K562 (cell line): ENCODE data around the gene LONRF2. TPM values are rescaled to one million over a fixed set of nuclear protein-coding genes. Genes with fewer than 3 reads are reported as not detected.
A peak's percentile ranks its signal among the peaks of the same experiment; 100 is the strongest.

Experiments used
- ATF7 ChIP-seq: fragments of 450-650 bp; IDR thresholded peaks from 2 replicates; pipeline ENCODE4 v1.7.1; 2014; ENCODE audit warnings: mild to moderate bottlenecking, moderate library complexity
- CCAR2 ChIP-seq: fragments of 200-400 bp; formaldehyde crosslinking; IDR thresholded peaks from 2 replicates; pipeline ENCODE4 v1.6.1; 2017; ENCODE audit warnings: mild to moderate bottlenecking, low read depth, low read length
- CHD2 ChIP-seq: IDR thresholded peaks from 2 replicates; pipeline ENCODE4 v1.6.1; 2011; ENCODE audit warnings: low read depth, low read length
- CTCF ChIP-seq, 3 experiments: IDR thresholded peaks in 2 of 3; conservative IDR thresholded peaks in 1 of 3; 2 replicates each; pipeline ENCODE4 v1.5.1; 2011 to 2012; ENCODE audit warnings: low read length in 3 of 3, mild to moderate bottlenecking in 3 of 3, control low read depth in 2 of 3, improper control_type of control experiment in 1 of 3, inconsistent platforms in 1 of 3, low read depth in 1 of 3, mixed read lengths in 1 of 3, moderate library complexity in 1 of 3; ENCODE audit not compliant: insufficient read depth in 2 of 3
- DPF2 ChIP-seq: fragments of 450-650 bp; IDR thresholded peaks from 2 replicates; pipeline ENCODE4 v1.6.1; 2016
- FOXJ3 ChIP-seq: sonication (generic); formaldehyde crosslinking; IDR thresholded peaks from 2 replicates; pipeline ENCODE4 v1.4.0; 2020; ENCODE audit warnings: mild to moderate bottlenecking, missing genetic modification reagents
- HDAC3 ChIP-seq: fragments of 450-650 bp; IDR thresholded peaks from 2 replicates; pipeline ENCODE4 v1.6.1; 2018; ENCODE audit warnings: borderline replicate concordance, mild to moderate bottlenecking, moderate library complexity; ENCODE audit not compliant: partially characterized antibody
- HLTF ChIP-seq: fragments of 450-650 bp; IDR thresholded peaks from 2 replicates; pipeline ENCODE4 v1.6.1; 2016
- HNRNPUL1 ChIP-seq: fragments of 200-400 bp; formaldehyde crosslinking; IDR thresholded peaks from 2 replicates; pipeline ENCODE4 v1.6.1; 2017; ENCODE audit warnings: low read length
- JUND ChIP-seq, 2 experiments: IDR thresholded peaks; 2 replicates in 1 of 2; 3 replicates in 1 of 2; pipeline ENCODE4 v1.6.1; 2011; ENCODE audit warnings: borderline replicate concordance in 2 of 2, low read depth in 2 of 2, low read length in 2 of 2, improper control_type of control experiment in 1 of 2, missing biosample characterization in 1 of 2, missing genetic modification characterization in 1 of 2, missing genetic modification reagents in 1 of 2
- L3MBTL2 ChIP-seq: fragments of 450-650 bp; IDR thresholded peaks from 2 replicates; pipeline ENCODE4 v1.6.1; 2016; ENCODE audit warnings: mild to moderate bottlenecking, moderate library complexity
- MAFF ChIP-seq: IDR thresholded peaks from 2 replicates; pipeline ENCODE4 v1.6.1; 2012; ENCODE audit warnings: low read length, improper control_type of control experiment
- MAFG ChIP-seq: fragments of 450-650 bp; conservative IDR thresholded peaks from 2 replicates; pipeline ENCODE4 v1.6.1; 2016; ENCODE audit warnings: missing genetic modification characterization, missing compliant biosample characterization
- MAZ ChIP-seq, 2 experiments: fragments of 450-650 bp in 1 of 2; sonication (generic) in 1 of 2; formaldehyde crosslinking; IDR thresholded peaks in 1 of 2; conservative IDR thresholded peaks in 1 of 2; 2 replicates each; pipeline versions ENCODE4 v1.4.0 to v1.5.0; 2020; ENCODE audit warnings: mild to moderate bottlenecking in 1 of 2, missing genetic modification reagents in 1 of 2
- MEIS2 ChIP-seq: fragments of 450-650 bp; IDR thresholded peaks from 2 replicates; pipeline ENCODE4 v1.6.1; 2014; ENCODE audit warnings: mild to moderate bottlenecking; ENCODE audit not compliant: partially characterized antibody
- NCOR1 ChIP-seq: fragments of 450-650 bp; IDR thresholded peaks from 2 replicates; pipeline ENCODE4 v1.6.1; 2016; ENCODE audit warnings: mild to moderate bottlenecking, moderate library complexity
- NEUROD1 ChIP-seq: fragments of 150-350 bp; IDR thresholded peaks from 2 replicates; pipeline ENCODE4 v1.6.1; 2014; ENCODE audit warnings: borderline replicate concordance, low read length, low read depth; ENCODE audit not compliant: partially characterized antibody
- NR2C1 ChIP-seq, 2 experiments: fragments of 450-650 bp; IDR thresholded peaks; 2 replicates each; pipeline ENCODE4 v1.6.1; 2017; ENCODE audit warnings: mild to moderate bottlenecking in 2 of 2, antibody characterized with exemption in 1 of 2, inconsistent platforms in 1 of 2, missing compliant biosample characterization in 1 of 2, missing genetic modification characterization in 1 of 2
- SRSF1 ChIP-seq: fragments of 200-400 bp; formaldehyde crosslinking; IDR thresholded peaks from 2 replicates; pipeline ENCODE4 v1.6.1; 2017; ENCODE audit warnings: mild to moderate bottlenecking, low read depth, low read length, moderate library complexity
- SRSF9 ChIP-seq: fragments of 200-400 bp; formaldehyde crosslinking; IDR thresholded peaks from 2 replicates; pipeline ENCODE4 v1.6.1; 2017; ENCODE audit warnings: low read depth, low read length, borderline replicate concordance
- SUPT5H ChIP-seq: fragments of 450-650 bp; IDR thresholded peaks from 2 replicates; pipeline ENCODE4 v1.6.1; 2016
- TGIF2 ChIP-seq: sonication (generic); formaldehyde crosslinking; IDR thresholded peaks from 2 replicates; pipeline ENCODE4 v1.8.1; 2022; ENCODE audit warnings: mild to moderate bottlenecking, missing genetic modification reagents, moderate library complexity
- THRAP3 ChIP-seq: fragments of 450-650 bp; IDR thresholded peaks from 2 replicates; pipeline ENCODE4 v1.6.1; 2016; ENCODE audit warnings: mild to moderate bottlenecking, inconsistent platforms, borderline replicate concordance
- ZNF583 ChIP-seq: fragments of 250-450 bp; sonication (Bioruptor Pico); IDR thresholded peaks from 2 replicates; pipeline ENCODE4 v1.4.0; 2020
- ZNF778 ChIP-seq: fragments of 450-650 bp; formaldehyde crosslinking; IDR thresholded peaks from 2 replicates; pipeline ENCODE4 v1.4.0; 2020; ENCODE audit warnings: mild to moderate bottlenecking, moderate library complexity
- ZZZ3 ChIP-seq: fragments of 450-650 bp; IDR thresholded peaks from 2 replicates; pipeline ENCODE4 v1.6.1; 2016; ENCODE audit warnings: antibody characterized with exemption, mild to moderate bottlenecking, moderate library complexity
- polyA plus RNA-seq, 8 experiments: library from polyadenylated mRNA; depleted of rRNA in 4 of 8; stranded (reverse) in 5 of 8; unstranded in 3 of 8; fragments of >200 nt; fragmentation: Nextera tagmentation in 2 of 8; fragmentation: Illumina TruSeq in 1 of 8; extraction: Ambion mirVana in 2 of 8; extraction: Trizol in 1 of 8; gene quantifications; 2 replicates each; pipeline versions ENCODE4 v1.2.1 to v1.2.3, GENCODE V29; 2011 to 2014; ENCODE audit warnings: inconsistent platforms in 1 of 8, missing spikeins in 1 of 8
- total RNA-seq, 7 experiments: library from RNA; depleted of rRNA in 6 of 7; stranded (reverse); fragments of >200 nt in 6 of 7; fragmentation: Illumina TruSeq in 2 of 7; extraction: Trizol in 2 of 7; gene quantifications; 2 replicates each; pipeline versions ENCODE4 v1.2.1 to v1.2.3, GENCODE V29; 2011 to 2021; ENCODE audit warnings: low replicate concordance in 1 of 7
- TF ChIP-seq, protein P1 (sequence below), 2 experiments: fragments of 450-650 bp; conservative IDR thresholded peaks; 2 replicates each; pipeline ENCODE4 v1.6.1; 2017; ENCODE audit warnings: mild to moderate bottlenecking in 2 of 2, moderate library complexity in 2 of 2

The LONRF2 gene
- total and polyA plus RNA-seq, 9 of the 15 experiments (the other 6 are each of a cell fraction or from before 2014, with no cell fraction given) = 0.35 to 5.0 (median 2.7) TPM

GRCh38 chr2:100291152-100291970 is 30.9 kb downstream of the LONRF2 start (continued):
- TF ChIP-seq JUND (IDR thresholded peaks at IDR 0.05; ENCODE audit: borderline replicate concordance, low read depth, low read length) (peak; percentile 100), JUND (tag; IDR thresholded peaks at IDR 0.05; ENCODE audit: borderline replicate concordance, low read depth, low read length) (peak; percentile 100), SRSF9 (no peak), CCAR2 (no peak), ZZZ3 (no peak), THRAP3 (no peak), HNRNPUL1 (no peak), MAFF (peak; percentile 64; the same call in 1 of the 2 replicates), HLTF (no peak), MAZ (CRISPR knock-in tag; conservative IDR thresholded peaks at IDR 0.05 in 1 of 2, IDR thresholded peaks at IDR 0.05 in 1 of 2) (peak; percentile 27 to 48; a peak in 1 of 4 replicates), SRSF1 (no peak), ZNF778 (no peak), NCOR1 (peak; percentile 85), MAFG (tag) (peak; percentile 84), NEUROD1 (peak; percentile 87), TGIF2 (CRISPR knock-in tag) (no peak), CHD2 (no peak), DPF2 (peak; percentile 98), ATF7 (peak; percentile 95), FOXJ3 (no peak), NR2C1 (IDR thresholded peaks at IDR 0.05) (no peak), NR2C1 (tag; IDR thresholded peaks at IDR 0.05) (peak; percentile 57; the same call in 1 of the 2 replicates), MEIS2 (peak; percentile 52), HDAC3 (peak; percentile 47), L3MBTL2 (peak; percentile 51; the same call in 1 of the 2 replicates), CTCF (IDR thresholded peaks at IDR 0.05 in 2 of 3, conservative IDR thresholded peaks at IDR 0.05 in 1 of 3; ENCODE audit: insufficient read depth in 2 of 3, low read depth in 1 of 3, low read length in 3 of 3) (0 out of 6 replicates have a peak, but pooled peaks of 1 of the 3 experiments have one; percentile 12), SUPT5H (peak; percentile 51; the same call in 1 of the 2 replicates), ZNF583 (no peak)
- TF ChIP-seq, protein P1, sequence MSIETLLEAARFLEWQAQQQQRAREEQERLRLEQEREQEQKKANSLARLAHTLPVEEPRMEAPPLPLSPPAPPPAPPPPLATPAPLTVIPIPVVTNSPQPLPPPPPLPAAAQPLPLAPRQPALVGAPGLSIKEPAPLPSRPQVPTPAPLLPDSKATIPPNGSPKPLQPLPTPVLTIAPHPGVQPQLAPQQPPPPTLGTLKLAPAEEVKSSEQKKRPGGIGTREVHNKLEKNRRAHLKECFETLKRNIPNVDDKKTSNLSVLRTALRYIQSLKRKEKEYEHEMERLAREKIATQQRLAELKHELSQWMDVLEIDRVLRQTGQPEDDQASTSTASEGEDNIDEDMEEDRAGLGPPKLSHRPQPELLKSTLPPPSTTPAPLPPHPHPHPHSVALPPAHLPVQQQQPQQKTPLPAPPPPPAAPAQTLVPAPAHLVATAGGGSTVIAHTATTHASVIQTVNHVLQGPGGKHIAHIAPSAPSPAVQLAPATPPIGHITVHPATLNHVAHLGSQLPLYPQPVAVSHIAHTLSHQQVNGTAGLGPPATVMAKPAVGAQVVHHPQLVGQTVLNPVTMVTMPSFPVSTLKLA (conservative IDR thresholded peaks at IDR 0.05) = peak; percentile 29 to 51
